Activated CD8-positive, alpha-beta T cell treated with anti-CD3 and anti-CD28 coated beads for 36 hours (primary cell): ENCODE measurements around the gene ROBO3. TPM values are rescaled to one million over a fixed set of nuclear protein-coding genes. Genes with fewer than 3 reads are reported as not detected.

Experiments used
- ATAC-seq: fragments of 200-7000 bp; cut with Tn5 transposase; one replicate; pipeline ENCODE4 v1.10.0; 2021; ENCODE audit warnings: mild to moderate bottlenecking, moderate library complexity
- CTCF ChIA-PET: fragments of 350-600 bp; sonication (Branson Sonifier 250); formaldehyde crosslinking; loops from one replicate; lab custom pipeline; 2021; ENCODE audit warnings: antibody characterized with exemption; lab: Charles Lee
- POLR2A ChIA-PET: fragments of 350-600 bp; sonication (Branson Sonifier 250); formaldehyde crosslinking; loops from one replicate; lab custom pipeline; 2021; ENCODE audit warnings: antibody characterized with exemption; lab: Charles Lee
- DNase-seq: peaks from one replicate; pipeline ENCODE4 v3.0.0-alpha.2; 2020
- H3K27ac Mint-ChIP-seq: one replicate; pipeline ENCODE4 v1.8.0; 2021; ENCODE audit warnings: mild to moderate bottlenecking, mixed read lengths
- H3K27me3 Mint-ChIP-seq: one replicate; pipeline ENCODE4 v1.8.0; 2021; ENCODE audit warnings: mixed read lengths
- H3K36me3 Mint-ChIP-seq: one replicate; pipeline ENCODE4 v1.8.0; 2021; ENCODE audit warnings: low read depth, mixed read lengths
- H3K4me1 Mint-ChIP-seq: one replicate; pipeline ENCODE4 v1.8.0; 2021; ENCODE audit warnings: low read depth, mixed read lengths
- H3K4me3 Mint-ChIP-seq: one replicate; pipeline ENCODE4 v1.8.0; 2021; ENCODE audit warnings: mild to moderate bottlenecking, moderate library complexity, mixed read lengths
- H3K9me3 Mint-ChIP-seq: one replicate; pipeline ENCODE4 v1.8.0; 2021; ENCODE audit warnings: mixed read lengths
- intact Hi-C: fragments of 100-400 bp; cut with micrococcal nuclease; formaldehyde crosslinking; loops from one replicate; pipeline ENCODE4 v1.10.0; 2022
- total RNA-seq, 2 experiments: library from RNA; stranded (reverse); gene quantifications; one replicate each; pipeline ENCODE4 v1.2.3, GENCODE V29; 2021
- TF ChIP-seq, protein P1 (sequence below): fragments of 200-600 bp; IDR thresholded peaks from one replicate; pipeline ENCODE4 v1.8.0; 2022; ENCODE audit warnings: antibody characterized with exemption, mild to moderate bottlenecking

ROBO3 gene
- total RNA-seq, 2 experiments from 2014 or later: 17.6 to 18.4 TPM

- H3K36me3 Mint-ChIP-seq: no peaks in the 10 kb centered on the region
- peaks cover 2% of the 10 kb centered on the region for H3K4me1 Mint-ChIP-seq
- TF ChIP-seq, protein P1, sequence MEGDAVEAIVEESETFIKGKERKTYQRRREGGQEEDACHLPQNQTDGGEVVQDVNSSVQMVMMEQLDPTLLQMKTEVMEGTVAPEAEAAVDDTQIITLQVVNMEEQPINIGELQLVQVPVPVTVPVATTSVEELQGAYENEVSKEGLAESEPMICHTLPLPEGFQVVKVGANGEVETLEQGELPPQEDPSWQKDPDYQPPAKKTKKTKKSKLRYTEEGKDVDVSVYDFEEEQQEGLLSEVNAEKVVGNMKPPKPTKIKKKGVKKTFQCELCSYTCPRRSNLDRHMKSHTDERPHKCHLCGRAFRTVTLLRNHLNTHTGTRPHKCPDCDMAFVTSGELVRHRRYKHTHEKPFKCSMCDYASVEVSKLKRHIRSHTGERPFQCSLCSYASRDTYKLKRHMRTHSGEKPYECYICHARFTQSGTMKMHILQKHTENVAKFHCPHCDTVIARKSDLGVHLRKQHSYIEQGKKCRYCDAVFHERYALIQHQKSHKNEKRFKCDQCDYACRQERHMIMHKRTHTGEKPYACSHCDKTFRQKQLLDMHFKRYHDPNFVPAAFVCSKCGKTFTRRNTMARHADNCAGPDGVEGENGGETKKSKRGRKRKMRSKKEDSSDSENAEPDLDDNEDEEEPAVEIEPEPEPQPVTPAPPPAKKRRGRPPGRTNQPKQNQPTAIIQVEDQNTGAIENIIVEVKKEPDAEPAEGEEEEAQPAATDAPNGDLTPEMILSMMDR: no peak
- CTCF ChIA-PET: interaction anchor here (0.9 to 1.1 kb wide), 2 partner anchors 21 to 61 kb away, joined by 3 read pairs; partner anchors contain the start of gene HEPN1
- DNase-seq (no peak), ATAC-seq (no peak)
- peaks cover 8% of the 10 kb centered on the region for H3K27me3 Mint-ChIP-seq
- intact Hi-C loops: no loop called here
- no peak overlapping the region for H3K4me3 Mint-ChIP-seq
- H3K9me3 Mint-ChIP-seq: no peaks in the 10 kb centered on the region
- POLR2A ChIA-PET: no interaction called here
- H3K27ac Mint-ChIP-seq: no peak overlapping the region
Observed at GRCh38 chr11:124898263-124898680, 33.0 kb downstream of the ROBO3 start.

GRCh38 chr11:124898711-124899110 is 33.5 kb downstream of the ROBO3 start:
- DNase-seq (no peak), ATAC-seq (no peak)
- no peak overlapping the region for H3K27ac Mint-ChIP-seq
- H3K36me3 Mint-ChIP-seq: no peaks in the 10 kb centered on the region
- peaks cover 2% of the 10 kb centered on the region for H3K4me1 Mint-ChIP-seq
- H3K9me3 Mint-ChIP-seq: no peaks in the 10 kb centered on the region
- TF ChIP-seq, protein P1: no peak
- no peak overlapping the region for H3K4me3 Mint-ChIP-seq
- peaks cover 8% of the 10 kb centered on the region for H3K27me3 Mint-ChIP-seq
- intact Hi-C loops: no loop called here
- ChIA-PET POLR2A (no interaction called here), CTCF (interaction anchor here (0.9 kb wide), 1 partner anchor 20 kb away, joined by 3 read pairs; the partner anchor contains the start of gene HEPN1)

DNA sequence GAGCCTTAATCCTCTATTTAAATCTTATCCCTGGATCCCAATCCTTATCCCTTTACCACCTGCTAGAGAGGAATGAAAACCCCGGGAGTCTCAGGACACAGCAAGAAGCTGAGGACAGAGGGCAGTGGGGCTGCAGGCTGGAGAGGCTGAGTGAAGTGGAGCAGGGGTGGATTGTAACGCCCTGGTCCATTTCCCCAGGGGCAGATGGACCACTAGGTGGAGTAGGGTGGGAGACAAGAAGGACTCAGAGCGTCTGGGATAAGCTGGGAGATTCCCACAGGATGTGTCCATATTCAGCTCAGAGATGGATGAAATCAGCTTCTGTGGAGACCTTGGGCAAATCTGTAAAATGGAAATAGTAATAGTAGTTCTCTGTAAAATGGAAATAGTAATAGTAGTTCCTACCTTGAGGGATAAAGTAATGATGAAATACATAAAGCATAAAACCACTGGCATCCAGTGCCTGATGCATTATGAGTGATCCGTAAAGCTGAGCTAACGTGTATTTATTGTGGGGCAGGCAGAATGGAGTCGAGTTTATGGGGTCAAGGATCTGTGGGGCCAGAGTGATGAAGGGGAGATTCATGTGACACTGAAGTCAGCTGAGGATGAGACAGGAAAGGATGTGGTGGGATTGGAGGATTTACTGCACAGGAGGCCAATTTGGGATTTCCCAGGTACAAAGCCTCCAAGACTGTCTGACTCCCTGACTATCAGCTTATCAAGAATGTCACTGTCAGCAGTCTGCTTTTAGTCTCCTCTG is 34.3 kb downstream of the ROBO3 start:
- DNase-seq (no peak), ATAC-seq (no peak)
- Mint-ChIP-seq H3K9me3 (no peaks in the 10 kb centered on the region), H3K4me1 (peaks cover 2% of the 10 kb centered on the region), H3K27me3 (peaks cover 8% of the 10 kb centered on the region), H3K36me3 (no peaks in the 10 kb centered on the region), H3K4me3 (no peak overlapping the region), H3K27ac (no peak overlapping the region)
- POLR2A ChIA-PET: no interaction called here
- TF ChIP-seq, protein P1: no peak
- CTCF ChIA-PET: no interaction called here
- intact Hi-C loops: no loop called here

- H3K4me3 Mint-ChIP-seq: no peak overlapping the region
- TF ChIP-seq, protein P1: no peak
- no peaks in the 10 kb centered on the region for H3K36me3 Mint-ChIP-seq
- DNase-seq (no peak), ATAC-seq (no peak)
- CTCF ChIA-PET: no interaction called here
- peaks cover 8% of the 10 kb centered on the region for H3K27me3 Mint-ChIP-seq
- intact Hi-C loops: no loop called here
- POLR2A ChIA-PET: no interaction called here
- no peak overlapping the region for H3K27ac Mint-ChIP-seq
- peaks cover 2% of the 10 kb centered on the region for H3K4me1 Mint-ChIP-seq
- no peaks in the 10 kb centered on the region for H3K9me3 Mint-ChIP-seq
Observed at GRCh38 chr11:124900464-124900863, 35.2 kb downstream of the ROBO3 start.

GRCh38 chr11:124902616-124903015 is 37.4 kb downstream of the ROBO3 start:
- intact Hi-C loops: no loop called here
- ATAC-seq (no peak), DNase-seq (no peak)
- no peaks in the 10 kb centered on the region for H3K36me3 Mint-ChIP-seq
- H3K9me3 Mint-ChIP-seq: no peaks in the 10 kb centered on the region
- ChIA-PET POLR2A (interaction anchor here (0.9 kb wide), 1 partner anchor 18 kb away, joined by 3 read pairs; no protein-coding TSS in a partner anchor), CTCF (no interaction called here)
- H3K27ac Mint-ChIP-seq: no peak overlapping the region
- H3K4me1 Mint-ChIP-seq: no peaks in the 10 kb centered on the region
- H3K4me3 Mint-ChIP-seq: no peak overlapping the region
- TF ChIP-seq, protein P1: no peak
- H3K27me3 Mint-ChIP-seq: peaks cover 10% of the 10 kb centered on the region
